BJ (cell line): ENCODE results near the gene KCNA5. TPM values are rescaled to one million over a fixed set of nuclear protein-coding genes. Genes with fewer than 3 reads are reported as not detected.

ENCODE experiments used
- CTCF ChIA-PET: fragments of 350-600 bp; formaldehyde crosslinking; extraction: SDS; loops from one replicate; lab custom pipeline; 2021; ENCODE audit warnings: antibody characterized with exemption, inconsistent platforms; lab: Yijun Ruan, JAX
- POLR2A ChIA-PET: fragments of 300-600 bp; sonication (Branson Sonifier 250); formaldehyde crosslinking; extraction: SDS; loops from one replicate; lab custom pipeline; 2021; ENCODE audit warnings: antibody characterized with exemption; lab: Charles Lee
- DNase-seq: peaks from one replicate; pipeline ENCODE4 v3.0.0-alpha.2; 2011; ENCODE audit warnings: low read depth
- H3K27me3 ChIP-seq: 2 replicates; pipeline ENCODE4 v1.6.0; 2011; ENCODE audit warnings: low read length; ENCODE audit not compliant: control insufficient read depth, insufficient read depth
- H3K36me3 ChIP-seq: 2 replicates; pipeline ENCODE4 v1.5.1; 2011; ENCODE audit warnings: low read length; ENCODE audit not compliant: control insufficient read depth, insufficient read depth
- H3K4me3 ChIP-seq: 2 replicates; pipeline ENCODE4 v1.5.1; 2011; ENCODE audit warnings: low read depth, mild to moderate bottlenecking, control low read depth, low read length
- polyA plus RNA-seq: library from polyadenylated mRNA; depleted of rRNA; stranded (reverse); fragments of >200 nt; gene quantifications from 2 replicates; pipeline ENCODE4 v1.2.3, GENCODE V29; 2011
- TF ChIP-seq, protein P1 (sequence below): IDR thresholded peaks from 2 replicates; pipeline ENCODE4 v1.5.1; 2011; ENCODE audit warnings: low read depth, mild to moderate bottlenecking, control low read depth, inconsistent platforms, low read length, moderate library complexity; ENCODE audit not compliant: insufficient read depth

The KCNA5 gene
- polyA plus RNA-seq, 1 experiment, result not detected

DNA sequence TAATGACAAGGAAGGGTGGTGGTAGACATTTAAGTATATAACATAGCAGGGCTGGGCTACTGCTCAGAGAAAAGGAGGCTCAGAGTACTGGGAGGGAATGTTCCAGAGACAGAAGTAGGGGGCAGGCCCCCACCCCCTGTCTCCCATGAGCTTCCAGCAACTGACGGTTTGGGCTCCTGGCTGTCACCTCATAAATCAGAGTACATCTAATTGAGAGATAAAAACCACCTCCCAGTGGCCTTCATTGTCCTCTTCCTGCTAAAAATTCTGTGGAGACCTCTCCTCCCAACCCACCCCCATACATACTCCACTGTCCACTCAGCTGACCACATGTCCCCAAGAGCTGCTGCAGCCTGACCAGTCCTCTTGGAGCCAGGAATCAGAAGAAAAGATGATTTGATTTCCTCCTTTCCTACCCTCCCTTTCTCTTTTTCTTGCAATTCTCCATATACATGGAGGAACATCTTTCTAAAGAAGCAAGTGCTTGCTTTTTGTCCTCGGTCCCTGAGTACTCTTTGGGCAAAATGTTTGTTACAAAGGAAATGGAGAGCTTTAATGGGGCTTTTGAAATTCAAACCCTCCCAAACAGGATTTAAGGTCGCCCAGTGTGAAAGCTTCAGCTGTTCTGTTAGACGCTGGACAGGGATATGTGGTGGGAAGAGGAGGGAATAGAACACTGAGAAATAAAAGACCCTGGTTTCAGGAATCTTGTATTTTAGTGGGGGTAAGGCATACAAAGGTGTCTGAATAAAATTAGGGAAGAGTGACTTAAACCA lies 16.4 kb upstream of the KCNA5 start:
- DNase-seq, result no peak
- ChIA-PET CTCF (interaction anchor here (1.1 to 11.3 kb wide), 2 partner anchors 41 to 56 kb away, joined by 3 to 174 read pairs; no protein-coding TSS in a partner anchor), POLR2A (no interaction called here)
- no peak overlapping the region for H3K4me3 ChIP-seq
- TF ChIP-seq, protein P1, sequence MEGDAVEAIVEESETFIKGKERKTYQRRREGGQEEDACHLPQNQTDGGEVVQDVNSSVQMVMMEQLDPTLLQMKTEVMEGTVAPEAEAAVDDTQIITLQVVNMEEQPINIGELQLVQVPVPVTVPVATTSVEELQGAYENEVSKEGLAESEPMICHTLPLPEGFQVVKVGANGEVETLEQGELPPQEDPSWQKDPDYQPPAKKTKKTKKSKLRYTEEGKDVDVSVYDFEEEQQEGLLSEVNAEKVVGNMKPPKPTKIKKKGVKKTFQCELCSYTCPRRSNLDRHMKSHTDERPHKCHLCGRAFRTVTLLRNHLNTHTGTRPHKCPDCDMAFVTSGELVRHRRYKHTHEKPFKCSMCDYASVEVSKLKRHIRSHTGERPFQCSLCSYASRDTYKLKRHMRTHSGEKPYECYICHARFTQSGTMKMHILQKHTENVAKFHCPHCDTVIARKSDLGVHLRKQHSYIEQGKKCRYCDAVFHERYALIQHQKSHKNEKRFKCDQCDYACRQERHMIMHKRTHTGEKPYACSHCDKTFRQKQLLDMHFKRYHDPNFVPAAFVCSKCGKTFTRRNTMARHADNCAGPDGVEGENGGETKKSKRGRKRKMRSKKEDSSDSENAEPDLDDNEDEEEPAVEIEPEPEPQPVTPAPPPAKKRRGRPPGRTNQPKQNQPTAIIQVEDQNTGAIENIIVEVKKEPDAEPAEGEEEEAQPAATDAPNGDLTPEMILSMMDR, result no peak
- peaks cover 4% of the 10 kb centered on the region; the same call in 1 of the 2 replicates for H3K27me3 ChIP-seq
- no peaks in the 10 kb centered on the region for H3K36me3 ChIP-seq

DNA sequence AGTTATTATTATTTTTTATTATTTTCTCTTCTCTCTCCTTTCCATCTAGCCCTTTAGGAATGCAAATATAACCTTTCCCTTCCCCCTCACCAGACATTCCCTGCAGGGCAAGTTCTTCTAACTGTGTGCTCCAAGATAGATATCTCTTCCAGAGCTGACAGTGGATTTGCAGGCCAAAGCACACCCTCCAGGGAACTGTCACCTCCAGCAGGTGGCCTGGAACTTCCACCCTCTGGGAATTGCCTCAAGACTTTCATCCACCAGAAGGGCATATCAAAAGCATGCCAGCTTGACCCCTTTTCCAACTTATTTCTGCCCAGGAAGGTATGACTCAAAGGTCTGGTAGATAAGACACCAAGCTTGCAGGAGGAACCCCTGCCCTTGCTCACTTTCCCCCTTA lies 13.6 kb upstream of the KCNA5 start:
- Histone ChIP-seq H3K27me3 (peaks cover 1% of the 10 kb centered on the region; the same call in 1 of the 2 replicates), H3K4me3 (no peak overlapping the region), H3K36me3 (no peaks in the 10 kb centered on the region)
- POLR2A ChIA-PET, result no interaction called here
- no peak for DNase-seq
- TF ChIP-seq, protein P1, result no peak
- CTCF ChIA-PET, result interaction anchor here (0.8 to 2.3 kb wide), 3 partner anchors 8 to 175 kb away, joined by 3 to 8 read pairs (median 3); no protein-coding TSS in a partner anchor

DNA sequence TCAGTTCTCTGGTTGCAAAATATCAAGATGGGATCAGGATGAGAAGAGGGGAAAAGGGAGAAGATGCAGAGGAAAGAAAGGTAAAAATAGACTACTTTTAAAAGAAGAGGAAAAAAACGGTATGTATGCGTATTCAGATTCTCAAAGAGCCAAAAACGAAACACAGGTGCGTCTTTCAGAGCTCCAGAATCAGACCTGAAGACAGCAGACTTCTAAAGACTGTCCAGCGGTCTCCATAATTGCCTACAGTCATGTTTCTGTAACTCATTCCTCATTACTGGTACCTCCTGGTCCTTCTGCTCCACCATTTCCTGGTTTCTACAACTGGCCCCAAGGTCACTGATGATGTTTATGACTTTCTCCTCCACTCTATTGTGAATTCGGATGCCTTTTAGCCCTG lies 12.4 kb upstream of the KCNA5 start:
- POLR2A ChIA-PET, result no interaction called here
- no peak for DNase-seq
- TF ChIP-seq, protein P1, result no peak
- no peaks in the 10 kb centered on the region for H3K36me3 ChIP-seq
- H3K4me3 ChIP-seq, result no peak overlapping the region
- no peaks in the 10 kb centered on the region for H3K27me3 ChIP-seq
- CTCF ChIA-PET, result interaction anchor here (2.3 kb wide), 1 partner anchor 9 kb away, joined by 8 read pairs; no protein-coding TSS in a partner anchor

DNA sequence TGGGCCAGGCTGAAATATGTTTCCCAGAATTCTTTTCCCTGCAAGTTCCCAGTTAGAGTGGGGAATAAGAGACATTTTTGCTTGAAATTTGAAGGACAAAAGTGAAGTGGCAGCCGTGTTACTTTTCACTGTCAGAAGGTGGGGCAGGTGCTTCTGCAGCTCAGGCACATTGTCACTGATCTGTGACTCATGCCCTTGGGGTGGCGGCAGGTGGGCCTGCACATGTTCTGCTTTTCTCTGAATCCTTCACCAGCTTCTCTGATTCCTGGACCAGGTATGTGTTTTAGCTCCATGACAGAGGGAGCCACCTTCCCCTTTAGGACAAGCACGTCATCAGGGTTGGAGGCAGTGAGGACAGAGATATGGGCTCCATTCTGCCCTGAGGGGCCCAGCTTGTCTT lies 11.7 kb upstream of the KCNA5 start:
- H3K36me3 ChIP-seq, result no peaks in the 10 kb centered on the region
- TF ChIP-seq, protein P1, result no peak
- no peaks in the 10 kb centered on the region; the same call in 1 of the 2 replicates for H3K27me3 ChIP-seq
- no peak for DNase-seq
- POLR2A ChIA-PET, result no interaction called here
- CTCF ChIA-PET, result interaction anchor here (0.7 to 2.3 kb wide), 3 partner anchors 10 to 175 kb away, joined by 3 to 8 read pairs (median 3); partner anchors contain the start of gene KCNA5
- no peak overlapping the region for H3K4me3 ChIP-seq

DNA sequence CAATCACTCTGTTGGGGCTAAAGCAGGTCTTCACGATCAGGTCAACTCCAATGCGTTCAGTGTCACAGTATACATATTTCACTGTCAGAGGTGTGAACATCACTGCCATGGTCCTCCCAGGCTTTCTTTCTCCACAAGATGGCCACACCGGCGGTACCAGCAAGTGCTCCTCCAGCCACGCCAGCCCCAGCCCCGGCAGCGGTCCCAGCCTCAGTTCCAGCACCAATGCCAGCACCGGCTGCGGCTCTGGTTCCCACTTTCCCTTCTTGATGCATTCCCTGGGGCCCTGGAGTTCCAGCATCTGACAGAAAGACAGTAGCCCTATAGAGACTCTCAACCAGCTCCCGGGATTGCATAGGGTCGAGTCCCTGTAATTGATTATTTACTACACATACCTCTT lies 10.9 kb upstream of the KCNA5 start:
- no peaks in the 10 kb centered on the region for H3K36me3 ChIP-seq
- H3K27me3 ChIP-seq, result no peaks in the 10 kb centered on the region; the same call in 1 of the 2 replicates
- TF ChIP-seq, protein P1, result no peak
- ChIA-PET CTCF (interaction anchor here (0.8 to 5.4 kb wide), 4 partner anchors 11 to 175 kb away, joined by 3 to 37 read pairs (median 4); no protein-coding TSS in a partner anchor), POLR2A (no interaction called here)
- H3K4me3 ChIP-seq, result no peak overlapping the region
- DNase-seq, result no peak
